H1 (cell line): Measurements from ENCODE around the gene ITSN1. TPM values are rescaled to one million over a fixed set of nuclear protein-coding genes. Genes with fewer than 3 reads are reported as not detected.

Experiments
- CTCF ChIA-PET: fragments of 300-600 bp; sonication (Branson Sonifier 250); formaldehyde crosslinking; loops from one replicate; lab custom pipeline; 2021; ENCODE audit not compliant: partially characterized antibody; lab: Charles Lee
- POLR2A ChIA-PET: fragments of 300-600 bp; sonication (Branson Sonifier 250); formaldehyde crosslinking; loops from one replicate; lab custom pipeline; 2021; ENCODE audit warnings: inconsistent platforms; ENCODE audit not compliant: partially characterized antibody; lab: Charles Lee
- DNase-seq, 2 experiments: peaks; one replicate each; pipeline versions ENCODE4 v3.0.0 to v3.0.0-alpha.2; 2010 to 2022; ENCODE audit warnings: low spot score in 2 of 2, low read depth in 1 of 2, mixed read lengths in 1 of 2
- FAIRE-seq: peaks from 2 replicates; lab custom pipeline; 2011; peaks lifted over from hg19 to GRCh38; lab: Jason Lieb, UNC
- H2AFZ ChIP-seq: 2 replicates; pipeline ENCODE4 v1.8.1; 2012; ENCODE audit warnings: low read length, inconsistent platforms
- H2AK5ac ChIP-seq: 2 replicates; pipeline ENCODE4 v1.6.1; 2013; ENCODE audit warnings: low read depth, low read length
- H2BK120ac ChIP-seq: replicated peaks from 2 replicates; pipeline ENCODE3; 2013; ENCODE audit warnings: low read depth, low read length, inconsistent platforms
- H2BK12ac ChIP-seq: 2 replicates; pipeline ENCODE4 v1.6.1; 2013; ENCODE audit warnings: low read depth, low read length
- H2BK15ac ChIP-seq: 2 replicates; pipeline ENCODE4 v1.6.1; 2013; ENCODE audit warnings: low read length
- H2BK20ac ChIP-seq: 2 replicates; pipeline ENCODE4 v1.6.1; 2013; ENCODE audit warnings: low read length
- H2BK5ac ChIP-seq: 2 replicates; pipeline ENCODE4 v1.6.1; 2013; ENCODE audit warnings: low read depth, low read length
- H3K14ac ChIP-seq: 2 replicates; pipeline ENCODE4 v1.6.1; 2013; ENCODE audit warnings: inconsistent platforms; ENCODE audit not compliant: insufficient read length
- H3K18ac ChIP-seq: 2 replicates; pipeline ENCODE4 v1.6.1; 2013; ENCODE audit warnings: low read length; ENCODE audit errors: extremely low read depth
- H3K23ac ChIP-seq: 2 replicates; pipeline ENCODE4 v1.6.1; 2013; ENCODE audit warnings: inconsistent platforms; ENCODE audit not compliant: insufficient read length
- H3K23me2 ChIP-seq: 2 replicates; pipeline ENCODE4 v1.6.1; 2013; ENCODE audit warnings: low read depth, low read length
- H3K27ac ChIP-seq: 2 replicates; pipeline ENCODE4 v1.6.1; 2011; ENCODE audit warnings: low read depth, low read length, inconsistent platforms
- H3K27me3 ChIP-seq, 4 experiments: replicated peaks in 1 of 4; 1 replicate in 1 of 4; 2 replicates in 3 of 4; pipeline versions ENCODE4 v1.6.1 to v1.8.1; 2011 to 2013; ENCODE audit warnings: low read length in 3 of 4, mild to moderate bottlenecking in 3 of 4, inconsistent platforms in 2 of 4, mixed read lengths in 2 of 4, moderate library complexity in 1 of 4; ENCODE audit not compliant: control insufficient read depth in 3 of 4, insufficient read depth in 3 of 4; ENCODE audit errors: extremely low read depth in 1 of 4
- H3K36me3 ChIP-seq, 4 experiments: 2 replicates each; pipeline versions ENCODE4 v1.6.1 to v1.8.1; 2011 to 2013; ENCODE audit warnings: mild to moderate bottlenecking in 4 of 4, low read length in 3 of 4, moderate library complexity in 2 of 4, control low read depth in 1 of 4, inconsistent platforms in 1 of 4; ENCODE audit not compliant: insufficient read depth in 4 of 4, control insufficient read depth in 2 of 4
- H3K4ac ChIP-seq: replicated peaks from 2 replicates; pipeline ENCODE3; 2013; ENCODE audit warnings: low read length, low read depth, mixed read lengths, inconsistent platforms; ENCODE audit not compliant: insufficient read length
- H3K4me1 ChIP-seq, 4 experiments: replicated peaks in 1 of 4; 1 replicate in 1 of 4; 2 replicates in 3 of 4; pipeline versions ENCODE4 v1.6.1 to v1.8.1; 2011 to 2013; ENCODE audit warnings: low read length in 3 of 4, inconsistent platforms in 2 of 4, mixed read lengths in 1 of 4; ENCODE audit not compliant: insufficient read depth in 4 of 4, control insufficient read depth in 3 of 4
- H3K4me2 ChIP-seq, 2 experiments: 2 replicates each; pipeline versions ENCODE4 v1.6.1 to v1.8.1; 2011 to 2013; ENCODE audit warnings: low read depth in 2 of 2, low read length in 2 of 2, control low read depth in 1 of 2, inconsistent platforms in 1 of 2, mild to moderate bottlenecking in 1 of 2; ENCODE audit not compliant: insufficient read depth in 1 of 2
- H3K4me3 ChIP-seq, 4 experiments: fragments of 200-600, 300-600 bp in 1 of 4; sonication (generic), shearing (Covaris generic), sonication (Bioruptor Twin) in 1 of 4; 2 replicates each; pipeline versions ENCODE4 v1.5.1 to v1.8.1; 2011 to 2016; ENCODE audit warnings: low read length in 4 of 4, low read depth in 3 of 4, control low read depth in 2 of 4, inconsistent platforms in 2 of 4, mild to moderate bottlenecking in 2 of 4, mixed read lengths in 1 of 4, moderate library complexity in 1 of 4; ENCODE audit not compliant: insufficient read depth in 2 of 4; ENCODE audit errors: extremely low read depth in 1 of 4
- H3K56ac ChIP-seq: replicated peaks from 2 replicates; pipeline ENCODE3; 2013; ENCODE audit warnings: low read depth, mild to moderate bottlenecking, mixed read lengths, low read length, inconsistent platforms; ENCODE audit not compliant: insufficient read length
- H3K79me1 ChIP-seq: 2 replicates; pipeline ENCODE4 v1.6.1; 2013; ENCODE audit warnings: low read depth, low read length, control low read depth
- H3K79me2 ChIP-seq, 2 experiments: 2 replicates each; pipeline versions ENCODE4 v1.6.1 to v1.8.1; 2012 to 2013; ENCODE audit warnings: low read length in 2 of 2, mild to moderate bottlenecking in 2 of 2, inconsistent platforms in 1 of 2; ENCODE audit not compliant: insufficient read depth in 2 of 2, control insufficient read depth in 1 of 2
- H3K9ac ChIP-seq, 4 experiments: replicated peaks in 1 of 4; 1 replicate in 1 of 4; 2 replicates in 3 of 4; pipeline versions ENCODE4 v1.6.1 to v1.8.1; 2011 to 2013; ENCODE audit warnings: low read depth in 3 of 4, low read length in 3 of 4, control low read depth in 2 of 4, mild to moderate bottlenecking in 2 of 4, moderate library complexity in 2 of 4, inconsistent platforms in 1 of 4; ENCODE audit errors: extremely low read depth in 1 of 4
- H3K9me3 ChIP-seq, 2 experiments: 2 replicates each; pipeline versions ENCODE4 v1.6.1 to v1.8.1; 2012 to 2013; ENCODE audit warnings: mild to moderate bottlenecking in 2 of 2, moderate library complexity in 2 of 2, control low read depth in 1 of 2, inconsistent platforms in 1 of 2, low read depth in 1 of 2, low read length in 1 of 2, mixed read lengths in 1 of 2; ENCODE audit not compliant: insufficient read depth in 2 of 2
- H4K20me1 ChIP-seq, 2 experiments: replicated peaks in 1 of 2; 2 replicates each; pipeline versions ENCODE3 to v1.8.1; 2011 to 2013; ENCODE audit warnings: inconsistent platforms in 2 of 2, low read length in 2 of 2, mild to moderate bottlenecking in 1 of 2; ENCODE audit not compliant: insufficient read depth in 2 of 2, control insufficient read depth in 1 of 2
- H4K5ac ChIP-seq: 2 replicates; pipeline ENCODE4 v1.6.1; 2013; ENCODE audit warnings: low read length, low read depth, mixed read lengths, inconsistent platforms; ENCODE audit not compliant: insufficient read length
- H4K8ac ChIP-seq: 2 replicates; pipeline ENCODE4 v1.8.0; 2013; ENCODE audit warnings: mild to moderate bottlenecking, moderate library complexity, low read length, inconsistent platforms; ENCODE audit not compliant: insufficient read depth; ENCODE audit errors: extremely low read depth
- H4K91ac ChIP-seq: replicated peaks from 2 replicates; pipeline ENCODE3; 2013; ENCODE audit warnings: low read length, mixed read lengths, inconsistent platforms; ENCODE audit not compliant: insufficient read length
- ATF3 ChIP-seq: IDR thresholded peaks from 2 replicates; pipeline ENCODE4 v1.6.1; 2011; ENCODE audit warnings: low read depth, mild to moderate bottlenecking, low read length; ENCODE audit not compliant: insufficient read depth
- CHD2 ChIP-seq: IDR thresholded peaks from 2 replicates; pipeline ENCODE4 v1.6.1; 2012; ENCODE audit warnings: low read length, improper control_type of control experiment
- CTCF ChIP-seq, 3 experiments: IDR thresholded peaks; 1 replicate in 2 of 3; 2 replicates in 1 of 3; pipeline versions ENCODE4 v1.5.1 to v1.6.1; 2011; ENCODE audit warnings: low read length in 3 of 3, mild to moderate bottlenecking in 3 of 3, inconsistent platforms in 2 of 3, low read depth in 1 of 3, moderate library complexity in 1 of 3; ENCODE audit not compliant: insufficient read depth in 1 of 3; ENCODE audit errors: control extremely low read depth in 1 of 3
- JUND ChIP-seq: IDR thresholded peaks from 2 replicates; pipeline ENCODE4 v1.6.1; 2011; ENCODE audit warnings: mild to moderate bottlenecking, improper control_type of control experiment, low read length
- PHF8 ChIP-seq: fragments of 200-600 bp; sonication (generic); conservative IDR thresholded peaks from 2 replicates; pipeline ENCODE4 v1.7.1; 2012; ENCODE audit warnings: low read depth, mild to moderate bottlenecking, inconsistent platforms, low read length, moderate library complexity
- RAD21 ChIP-seq, 2 experiments: IDR thresholded peaks in 1 of 2; conservative IDR thresholded peaks in 1 of 2; 2 replicates each; pipeline ENCODE4 v1.6.1; 2011; ENCODE audit warnings: low read depth in 2 of 2, low read length in 2 of 2, improper control_type of control experiment in 1 of 2, inconsistent platforms in 1 of 2, mild to moderate bottlenecking in 1 of 2, moderate library complexity in 1 of 2
- TBP ChIP-seq: IDR thresholded peaks from 2 replicates; pipeline ENCODE4 v1.6.1; 2011; ENCODE audit warnings: low read depth, low read length, improper control_type of control experiment
- TEAD4 ChIP-seq: IDR thresholded peaks from 2 replicates; pipeline ENCODE4 v1.6.1; 2012; ENCODE audit warnings: low read depth, low read length, inconsistent platforms, mixed read lengths
- WGBS, 2 experiments: shearing (Covaris generic) in 1 of 2; methylation state at CpG; one replicate each; pipeline versions ENCODE4 v1.1.6 to v1.1.7; 2013 to 2015; ENCODE audit warnings: low lambda C conversion rate in 2 of 2, mixed read lengths in 2 of 2, inconsistent platforms in 1 of 2, low coverage in 1 of 2, missing lambda C conversion rate in 1 of 2; ENCODE audit not compliant: insufficient replicate concordance in 2 of 2, insufficient coverage in 1 of 2, insufficient read length in 1 of 2; ENCODE audit errors: extremely low coverage in 1 of 2, missing lambda C conversion rate in 1 of 2; 5-methylcytosine and 5-hydroxymethylcytosine counted together
- polyA plus RNA-seq, 7 experiments: library from polyadenylated mRNA; depleted of rRNA in 3 of 7; stranded (reverse) in 5 of 7; unstranded in 2 of 7; fragments of >200 nt in 5 of 7; fragments of 200-250 nt in 2 of 7; gene quantifications; 1 replicate in 5 of 7; 2 replicates in 1 of 7; 4 replicates in 1 of 7; pipeline versions ENCODE4 v1.2.1 to v1.2.3, GENCODE V29; 2011 to 2013; ENCODE audit warnings: missing spikeins in 2 of 7, mixed read lengths in 2 of 7
- total RNA-seq: library from RNA; stranded (reverse); fragmentation: NEBNext Ultra II Directional; extraction: Animal tissue kit (Norgen Biotek cat#: 25700); gene quantifications from 2 replicates; pipeline ENCODE4 v1.2.1, GENCODE V29; 2021

The ITSN1 gene
- total and polyA plus RNA-seq, 2 of the 8 experiments (the other 6 are each of a cell fraction or from before 2014, with no cell fraction given) = 60.8 to 78.1 TPM

GRCh38 chr21:33924079-33924765, 281.9 kb downstream of the ITSN1 start:
- POLR2A ChIA-PET = interaction anchor here (0.7 to 2.2 kb wide), 6 partner anchors 9 to 279 kb away, joined by 3 to 12 read pairs (median 4); partner anchors contain the start of genes MRPS6 and SLC5A3
- WGBS, 2 experiments = 44% methylated on average over 13 of the region's 13 CpGs; no CpG with 5 or more reads in 1 of the 2 experiments
- DNase-seq = peak; percentile 62 to 97
- no peaks in the 10 kb centered on the region for H3K79me2 ChIP-seq
- H3K23me2 ChIP-seq = no peaks in the 10 kb centered on the region
- no peak overlapping the region for H2BK5ac ChIP-seq
- H3K4me2 ChIP-seq = no peak overlapping the region
- no peak overlapping the region for H2BK15ac ChIP-seq
- no peak overlapping the region for H3K4ac ChIP-seq
- H3K79me1 ChIP-seq = no peaks in the 10 kb centered on the region
- no peaks in the 10 kb centered on the region for H3K4me1 ChIP-seq
- H3K9me3 ChIP-seq = no peaks in the 10 kb centered on the region
- FAIRE-seq = peak; percentile 86
- CTCF ChIA-PET = interaction anchor here (0.6 to 8.4 kb wide), 84 partner anchors 10 to 1245 kb away, joined by 3 to 119 read pairs (median 4); partner anchors contain the start of genes MRPS6 and SLC5A3
- H2AFZ ChIP-seq = no peak overlapping the region
- H4K8ac ChIP-seq = no peak overlapping the region
- no peak overlapping the region for H3K9ac ChIP-seq
- H3K23ac ChIP-seq = no peak overlapping the region
- H3K27ac ChIP-seq = no peak overlapping the region
- no peak overlapping the region for H2BK120ac ChIP-seq
- no peak overlapping the region for H2AK5ac ChIP-seq
- no peaks in the 10 kb centered on the region for H3K27me3 ChIP-seq
- no peaks in the 10 kb centered on the region for H3K36me3 ChIP-seq
- H3K4me3 ChIP-seq = no peak overlapping the region
- no peak overlapping the region for H2BK20ac ChIP-seq
- no peak overlapping the region for H4K91ac ChIP-seq
- no peaks in the 10 kb centered on the region for H4K20me1 ChIP-seq
- no peak overlapping the region for H3K18ac ChIP-seq
- no peak overlapping the region for H3K14ac ChIP-seq
- H2BK12ac ChIP-seq = no peak overlapping the region
- H4K5ac ChIP-seq = no peak overlapping the region
- no peak overlapping the region for H3K56ac ChIP-seq
- TF ChIP-seq CTCF (IDR thresholded peaks at IDR 0.05; ENCODE audit: control extremely low read depth in 1 of 3, insufficient read depth in 1 of 3, low read depth in 1 of 3, low read length in 3 of 3) (peak; percentile 93 to 97 (median 97)), TBP (0 out of 2 replicates have a peak, but pooled peaks have one; percentile 19), RAD21 (IDR thresholded peaks at IDR 0.05 in 1 of 2, conservative IDR thresholded peaks at IDR 0.05 in 1 of 2; ENCODE audit: low read depth in 2 of 2, low read length in 2 of 2) (peak; percentile 99 to 100), ATF3 (0 out of 2 replicates have a peak, but pooled peaks have one; percentile 15), JUND (peak; percentile 35; the same call in 1 of the 2 replicates), TEAD4 (0 out of 2 replicates have a peak, but pooled peaks have one; percentile 15), CHD2 (0 out of 2 replicates have a peak, but pooled peaks have one; percentile 45), PHF8 (no peak)
